K562 (cell line): ENCODE results near the gene CHD5. TPM values are rescaled to one million over a fixed set of nuclear protein-coding genes. Genes with fewer than 3 reads are reported as not detected.

Experiments used
- ARID1B ChIP-seq: fragments of 450-650 bp; IDR thresholded peaks from 2 replicates; pipeline ENCODE4 v1.6.1; 2016; ENCODE audit warnings: antibody characterized with exemption, mild to moderate bottlenecking, inconsistent platforms
- BCL6 ChIP-seq: fragments of 250-450 bp; sonication (Bioruptor Pico); IDR thresholded peaks from 2 replicates; pipeline ENCODE4 v1.4.0; 2020
- ELF2 ChIP-seq: fragments of 250-450 bp; sonication (Bioruptor Pico); IDR thresholded peaks from 2 replicates; pipeline ENCODE4 v1.5.0; 2021; ENCODE audit warnings: mild to moderate bottlenecking
- ETS2 ChIP-seq: IDR thresholded peaks from 2 replicates; pipeline ENCODE4 v1.6.1; 2016; ENCODE audit warnings: borderline replicate concordance, missing genetic modification characterization, mild to moderate bottlenecking, moderate library complexity, missing compliant biosample characterization; ENCODE audit not compliant: poor library complexity, severe bottlenecking
- FOXM1 ChIP-seq, 2 experiments: fragments of 450-650 bp in 1 of 2; sonication (generic) in 1 of 2; formaldehyde crosslinking in 1 of 2; IDR thresholded peaks; 2 replicates each; pipeline versions ENCODE4 v1.6.1 to v1.9.0; 2017 to 2022; ENCODE audit warnings: low read depth in 2 of 2, mild to moderate bottlenecking in 2 of 2, missing genetic modification reagents in 1 of 2, moderate library complexity in 1 of 2
- TBL1XR1 ChIP-seq, 2 experiments: IDR thresholded peaks; 2 replicates each; pipeline ENCODE4 v1.6.1; 2012; ENCODE audit warnings: improper control_type of control experiment in 2 of 2, low read length in 2 of 2, mild to moderate bottlenecking in 1 of 2
- TCF15 ChIP-seq: fragments of 250-450 bp; sonication (Bioruptor Pico); IDR thresholded peaks from 2 replicates; pipeline ENCODE4 v1.8.0; 2022; ENCODE audit warnings: moderate library complexity, mild to moderate bottlenecking, inconsistent platforms
- ZHX1 ChIP-seq: fragments of 150-350 bp; conservative IDR thresholded peaks from 2 replicates; pipeline ENCODE4 v1.6.1; 2014; ENCODE audit warnings: low read length
- polyA plus RNA-seq, 8 experiments: library from polyadenylated mRNA; depleted of rRNA in 4 of 8; stranded (reverse) in 5 of 8; unstranded in 3 of 8; fragments of >200 nt; fragmentation: Nextera tagmentation in 2 of 8; fragmentation: Illumina TruSeq in 1 of 8; extraction: Ambion mirVana in 2 of 8; extraction: Trizol in 1 of 8; gene quantifications; 2 replicates each; pipeline versions ENCODE4 v1.2.1 to v1.2.3, GENCODE V29; 2011 to 2014; ENCODE audit warnings: inconsistent platforms in 1 of 8, missing spikeins in 1 of 8
- total RNA-seq, 7 experiments: library from RNA; depleted of rRNA in 6 of 7; stranded (reverse); fragments of >200 nt in 6 of 7; fragmentation: Illumina TruSeq in 2 of 7; extraction: Trizol in 2 of 7; gene quantifications; 2 replicates each; pipeline versions ENCODE4 v1.2.1 to v1.2.3, GENCODE V29; 2011 to 2021; ENCODE audit warnings: low replicate concordance in 1 of 7
- TF ChIP-seq, protein P1 (sequence below), 2 experiments: fragments of 450-650 bp in 1 of 2; IDR thresholded peaks; 2 replicates each; pipeline ENCODE4 v1.6.1; 2011 to 2017; ENCODE audit warnings: low read depth in 2 of 2, antibody characterized with exemption in 1 of 2, borderline replicate concordance in 1 of 2, low read length in 1 of 2, mild to moderate bottlenecking in 1 of 2, mixed read lengths in 1 of 2; ENCODE audit not compliant: control insufficient read depth in 1 of 2
- TF ChIP-seq, protein P2 (sequence below), 2 experiments: IDR thresholded peaks; 2 replicates each; pipeline ENCODE4 v1.6.1; 2012; ENCODE audit warnings: improper control_type of control experiment in 2 of 2, low read depth in 2 of 2, low read length in 2 of 2, borderline replicate concordance in 1 of 2
- TF ChIP-seq, protein P3 (sequence below): fragments of 200-400 bp; formaldehyde crosslinking; IDR thresholded peaks from 2 replicates; pipeline ENCODE4 v1.6.1; 2017; ENCODE audit warnings: mild to moderate bottlenecking, low read depth, low read length, moderate library complexity

CHD5 gene
- total and polyA plus RNA-seq, 9 of the 15 experiments (the other 6 are each of a cell fraction or from before 2014, with no cell fraction given) = 0.03 to 0.52 (median 0.11) TPM; not detected in 2

- TF ChIP-seq, protein P1, sequence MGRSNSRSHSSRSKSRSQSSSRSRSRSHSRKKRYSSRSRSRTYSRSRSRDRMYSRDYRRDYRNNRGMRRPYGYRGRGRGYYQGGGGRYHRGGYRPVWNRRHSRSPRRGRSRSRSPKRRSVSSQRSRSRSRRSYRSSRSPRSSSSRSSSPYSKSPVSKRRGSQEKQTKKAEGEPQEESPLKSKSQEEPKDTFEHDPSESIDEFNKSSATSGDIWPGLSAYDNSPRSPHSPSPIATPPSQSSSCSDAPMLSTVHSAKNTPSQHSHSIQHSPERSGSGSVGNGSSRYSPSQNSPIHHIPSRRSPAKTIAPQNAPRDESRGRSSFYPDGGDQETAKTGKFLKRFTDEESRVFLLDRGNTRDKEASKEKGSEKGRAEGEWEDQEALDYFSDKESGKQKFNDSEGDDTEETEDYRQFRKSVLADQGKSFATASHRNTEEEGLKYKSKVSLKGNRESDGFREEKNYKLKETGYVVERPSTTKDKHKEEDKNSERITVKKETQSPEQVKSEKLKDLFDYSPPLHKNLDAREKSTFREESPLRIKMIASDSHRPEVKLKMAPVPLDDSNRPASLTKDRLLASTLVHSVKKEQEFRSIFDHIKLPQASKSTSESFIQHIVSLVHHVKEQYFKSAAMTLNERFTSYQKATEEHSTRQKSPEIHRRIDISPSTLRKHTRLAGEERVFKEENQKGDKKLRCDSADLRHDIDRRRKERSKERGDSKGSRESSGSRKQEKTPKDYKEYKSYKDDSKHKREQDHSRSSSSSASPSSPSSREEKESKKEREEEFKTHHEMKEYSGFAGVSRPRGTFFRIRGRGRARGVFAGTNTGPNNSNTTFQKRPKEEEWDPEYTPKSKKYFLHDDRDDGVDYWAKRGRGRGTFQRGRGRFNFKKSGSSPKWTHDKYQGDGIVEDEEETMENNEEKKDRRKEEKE (IDR thresholded peaks at IDR 0.05; ENCODE audit: borderline replicate concordance in 1 of 2, control insufficient read depth in 1 of 2, low read depth in 2 of 2, low read length in 1 of 2) = peak in 1 of 2 experiments; percentile 89; a peak in 2 of 4 replicates
- TF ChIP-seq FOXM1 (IDR thresholded peaks at IDR 0.05; ENCODE audit: low read depth) = peak; percentile 97
- peak; percentile 82; the same call in 1 of the 2 replicates for TF ChIP-seq FOXM1 (CRISPR knock-in tag; IDR thresholded peaks at IDR 0.05; ENCODE audit: low read depth)
- 0 out of 2 replicates have a peak, but pooled peaks have one; percentile 29 for TF ChIP-seq TCF15
- TF ChIP-seq ETS2 (tag) = no peak
- 0 out of 2 replicates have a peak, but pooled peaks have one; percentile 24 for TF ChIP-seq ARID1B
- TF ChIP-seq, protein P2, sequence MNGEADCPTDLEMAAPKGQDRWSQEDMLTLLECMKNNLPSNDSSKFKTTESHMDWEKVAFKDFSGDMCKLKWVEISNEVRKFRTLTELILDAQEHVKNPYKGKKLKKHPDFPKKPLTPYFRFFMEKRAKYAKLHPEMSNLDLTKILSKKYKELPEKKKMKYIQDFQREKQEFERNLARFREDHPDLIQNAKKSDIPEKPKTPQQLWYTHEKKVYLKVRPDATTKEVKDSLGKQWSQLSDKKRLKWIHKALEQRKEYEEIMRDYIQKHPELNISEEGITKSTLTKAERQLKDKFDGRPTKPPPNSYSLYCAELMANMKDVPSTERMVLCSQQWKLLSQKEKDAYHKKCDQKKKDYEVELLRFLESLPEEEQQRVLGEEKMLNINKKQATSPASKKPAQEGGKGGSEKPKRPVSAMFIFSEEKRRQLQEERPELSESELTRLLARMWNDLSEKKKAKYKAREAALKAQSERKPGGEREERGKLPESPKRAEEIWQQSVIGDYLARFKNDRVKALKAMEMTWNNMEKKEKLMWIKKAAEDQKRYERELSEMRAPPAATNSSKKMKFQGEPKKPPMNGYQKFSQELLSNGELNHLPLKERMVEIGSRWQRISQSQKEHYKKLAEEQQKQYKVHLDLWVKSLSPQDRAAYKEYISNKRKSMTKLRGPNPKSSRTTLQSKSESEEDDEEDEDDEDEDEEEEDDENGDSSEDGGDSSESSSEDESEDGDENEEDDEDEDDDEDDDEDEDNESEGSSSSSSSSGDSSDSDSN (IDR thresholded peaks at IDR 0.05; ENCODE audit: borderline replicate concordance in 1 of 2, low read depth in 2 of 2, low read length in 2 of 2) = peak; percentile 33 to 80; a peak in 1 of 4 replicates
- TF ChIP-seq, protein P3, sequence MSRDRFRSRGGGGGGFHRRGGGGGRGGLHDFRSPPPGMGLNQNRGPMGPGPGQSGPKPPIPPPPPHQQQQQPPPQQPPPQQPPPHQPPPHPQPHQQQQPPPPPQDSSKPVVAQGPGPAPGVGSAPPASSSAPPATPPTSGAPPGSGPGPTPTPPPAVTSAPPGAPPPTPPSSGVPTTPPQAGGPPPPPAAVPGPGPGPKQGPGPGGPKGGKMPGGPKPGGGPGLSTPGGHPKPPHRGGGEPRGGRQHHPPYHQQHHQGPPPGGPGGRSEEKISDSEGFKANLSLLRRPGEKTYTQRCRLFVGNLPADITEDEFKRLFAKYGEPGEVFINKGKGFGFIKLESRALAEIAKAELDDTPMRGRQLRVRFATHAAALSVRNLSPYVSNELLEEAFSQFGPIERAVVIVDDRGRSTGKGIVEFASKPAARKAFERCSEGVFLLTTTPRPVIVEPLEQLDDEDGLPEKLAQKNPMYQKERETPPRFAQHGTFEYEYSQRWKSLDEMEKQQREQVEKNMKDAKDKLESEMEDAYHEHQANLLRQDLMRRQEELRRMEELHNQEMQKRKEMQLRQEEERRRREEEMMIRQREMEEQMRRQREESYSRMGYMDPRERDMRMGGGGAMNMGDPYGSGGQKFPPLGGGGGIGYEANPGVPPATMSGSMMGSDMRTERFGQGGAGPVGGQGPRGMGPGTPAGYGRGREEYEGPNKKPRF = no peak
- peak; percentile 93 for TF ChIP-seq ZHX1
- peak in 1 of 2 experiments; percentile 74; a peak in 1 of 4 replicates for TF ChIP-seq TBL1XR1 (IDR thresholded peaks at IDR 0.05; ENCODE audit: low read length in 2 of 2)
- peak; percentile 58; the same call in 1 of the 2 replicates for TF ChIP-seq BCL6 (CRISPR knock-in tag)
- 0 out of 2 replicates have a peak, but pooled peaks have one; percentile 23 for TF ChIP-seq ELF2 (CRISPR knock-in tag)
These were observed 19.4 kb upstream of the CHD5 start, which contains the start of gene RPL22 (continued) for GRCh38 chr1:6199298-6200187.
